SK-N-MC (cell line): ENCODE results near the gene PMFBP1.

Experiments
- EZH2 ChIP-seq: fragments of 200-600 bp; sonication (generic); IDR thresholded peaks from one replicate; pipeline ENCODE4 v1.6.1; 2017; ENCODE audit warnings: antibody characterized with exemption
- FOXP2 ChIP-seq: optimal IDR thresholded peaks from 2 replicates; pipeline ENCODE3; 2011; ENCODE audit warnings: mild to moderate bottlenecking, moderate library complexity; ENCODE audit not compliant: insufficient read depth; ENCODE audit errors: extremely low read length, control extremely low read depth
- POLR2AphosphoS5 ChIP-seq: IDR thresholded peaks from 2 replicates; pipeline ENCODE4 v1.6.1; 2012; ENCODE audit warnings: mild to moderate bottlenecking, low read depth, low read length, borderline replicate concordance

DNA sequence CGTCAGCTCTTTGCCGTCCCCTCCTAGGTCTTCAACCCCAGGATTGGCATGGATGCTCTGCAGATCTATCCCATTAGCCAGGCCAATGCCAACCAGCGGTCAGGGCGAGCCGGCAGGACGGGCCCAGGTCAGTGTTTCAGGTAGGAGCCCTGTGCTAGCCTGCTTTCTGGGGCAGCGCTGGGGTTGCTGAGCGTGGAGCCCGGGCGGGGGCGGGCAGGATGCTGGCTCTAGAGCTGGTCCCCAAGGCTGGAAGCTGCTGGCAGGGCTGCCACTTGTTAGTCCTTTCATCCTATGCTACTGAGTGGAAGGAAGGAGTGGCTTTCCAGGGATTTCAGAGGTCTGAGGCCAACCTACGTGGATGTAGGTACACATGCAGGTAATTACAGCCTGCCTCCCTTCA lies 66.0 kb downstream of the PMFBP1 start:
- TF ChIP-seq EZH2 (no peak), POLR2AphosphoS5 (no peak), FOXP2 (no peak)
